Measurements from ENCODE around the gene PDS5B.

- TF ChIP-seq, protein P1, sequence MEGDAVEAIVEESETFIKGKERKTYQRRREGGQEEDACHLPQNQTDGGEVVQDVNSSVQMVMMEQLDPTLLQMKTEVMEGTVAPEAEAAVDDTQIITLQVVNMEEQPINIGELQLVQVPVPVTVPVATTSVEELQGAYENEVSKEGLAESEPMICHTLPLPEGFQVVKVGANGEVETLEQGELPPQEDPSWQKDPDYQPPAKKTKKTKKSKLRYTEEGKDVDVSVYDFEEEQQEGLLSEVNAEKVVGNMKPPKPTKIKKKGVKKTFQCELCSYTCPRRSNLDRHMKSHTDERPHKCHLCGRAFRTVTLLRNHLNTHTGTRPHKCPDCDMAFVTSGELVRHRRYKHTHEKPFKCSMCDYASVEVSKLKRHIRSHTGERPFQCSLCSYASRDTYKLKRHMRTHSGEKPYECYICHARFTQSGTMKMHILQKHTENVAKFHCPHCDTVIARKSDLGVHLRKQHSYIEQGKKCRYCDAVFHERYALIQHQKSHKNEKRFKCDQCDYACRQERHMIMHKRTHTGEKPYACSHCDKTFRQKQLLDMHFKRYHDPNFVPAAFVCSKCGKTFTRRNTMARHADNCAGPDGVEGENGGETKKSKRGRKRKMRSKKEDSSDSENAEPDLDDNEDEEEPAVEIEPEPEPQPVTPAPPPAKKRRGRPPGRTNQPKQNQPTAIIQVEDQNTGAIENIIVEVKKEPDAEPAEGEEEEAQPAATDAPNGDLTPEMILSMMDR (IDR thresholded peaks at IDR 0.05): no peak
- no peak for TF ChIP-seq POLR2A (IDR thresholded peaks at IDR 0.05)
These were observed 238.4 kb downstream of the PDS5B start for GRCh38 chr13:32824675-32825074.

All from tibial nerve (tissue), 3 donors.